C4-2B (cell line): ENCODE results near the gene RAB40C.

Experiments
- H3K27ac ChIP-seq: fragments of 450-650 bp; 2 replicates; pipeline ENCODE4 v1.5.1; 2017
- ZFX ChIP-seq: fragments of 450-650 bp; IDR thresholded peaks from 2 replicates; pipeline ENCODE4 v1.6.1; 2017
- TF ChIP-seq, protein P1 (sequence below): fragments of 450-650 bp; conservative IDR thresholded peaks from 2 replicates; pipeline ENCODE4 v1.5.1; 2017; ENCODE audit warnings: mild to moderate bottlenecking

The RAB40C gene

GRCh38 chr16:560204-560700 lies 29.6 kb upstream of the RAB40C start, which contains the start of gene PRR35:
TSS of gene PRR35 (plus strand) at chr16:560394. CDS start at chr16:563295, 2,901 bp downstream.
- H3K27ac ChIP-seq: no peak within 1 kb of the TSS
- TF ChIP-seq ZFX: no peak
- TF ChIP-seq, protein P1, sequence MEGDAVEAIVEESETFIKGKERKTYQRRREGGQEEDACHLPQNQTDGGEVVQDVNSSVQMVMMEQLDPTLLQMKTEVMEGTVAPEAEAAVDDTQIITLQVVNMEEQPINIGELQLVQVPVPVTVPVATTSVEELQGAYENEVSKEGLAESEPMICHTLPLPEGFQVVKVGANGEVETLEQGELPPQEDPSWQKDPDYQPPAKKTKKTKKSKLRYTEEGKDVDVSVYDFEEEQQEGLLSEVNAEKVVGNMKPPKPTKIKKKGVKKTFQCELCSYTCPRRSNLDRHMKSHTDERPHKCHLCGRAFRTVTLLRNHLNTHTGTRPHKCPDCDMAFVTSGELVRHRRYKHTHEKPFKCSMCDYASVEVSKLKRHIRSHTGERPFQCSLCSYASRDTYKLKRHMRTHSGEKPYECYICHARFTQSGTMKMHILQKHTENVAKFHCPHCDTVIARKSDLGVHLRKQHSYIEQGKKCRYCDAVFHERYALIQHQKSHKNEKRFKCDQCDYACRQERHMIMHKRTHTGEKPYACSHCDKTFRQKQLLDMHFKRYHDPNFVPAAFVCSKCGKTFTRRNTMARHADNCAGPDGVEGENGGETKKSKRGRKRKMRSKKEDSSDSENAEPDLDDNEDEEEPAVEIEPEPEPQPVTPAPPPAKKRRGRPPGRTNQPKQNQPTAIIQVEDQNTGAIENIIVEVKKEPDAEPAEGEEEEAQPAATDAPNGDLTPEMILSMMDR: no peak

DNA sequence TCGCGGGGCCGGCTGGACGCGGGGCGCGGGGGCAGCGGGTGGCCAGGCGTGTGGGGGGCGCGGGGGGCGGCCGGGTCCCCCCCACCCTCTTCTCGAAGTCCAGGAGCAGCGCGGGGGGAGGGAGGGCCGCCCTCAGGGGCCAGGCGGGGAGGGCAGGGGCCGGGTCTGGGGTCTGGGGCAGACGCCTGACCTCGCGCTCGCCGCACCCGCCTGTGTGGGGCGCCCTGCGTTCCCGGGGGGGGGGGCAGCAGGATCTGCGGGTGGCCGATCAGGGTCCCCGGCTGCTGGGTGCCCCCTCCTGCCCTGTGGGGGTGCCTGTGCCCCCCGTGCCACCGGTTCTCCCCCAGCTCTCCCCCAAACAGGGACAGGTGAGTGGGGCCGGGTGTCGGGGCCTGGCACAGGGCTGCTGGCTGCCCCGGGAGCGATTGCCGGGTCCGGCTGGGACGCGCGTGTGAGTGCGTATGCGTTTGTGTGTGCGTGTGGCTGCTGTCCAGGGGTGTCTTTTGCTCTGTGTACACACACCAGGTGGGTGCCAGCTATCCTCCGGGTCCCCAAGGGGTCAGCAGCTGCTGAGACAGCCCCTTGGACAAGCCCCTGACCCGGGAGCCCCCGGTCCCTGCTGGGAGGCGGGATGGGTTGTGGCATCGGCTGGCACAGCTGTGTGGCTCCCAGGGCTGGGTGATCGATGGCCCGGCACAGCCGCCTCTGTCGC lies 29.0 kb upstream of the RAB40C start:
- TF ChIP-seq, protein P1: no peak
- TF ChIP-seq ZFX: no peak
- no peak overlapping the region for H3K27ac ChIP-seq

DNA sequence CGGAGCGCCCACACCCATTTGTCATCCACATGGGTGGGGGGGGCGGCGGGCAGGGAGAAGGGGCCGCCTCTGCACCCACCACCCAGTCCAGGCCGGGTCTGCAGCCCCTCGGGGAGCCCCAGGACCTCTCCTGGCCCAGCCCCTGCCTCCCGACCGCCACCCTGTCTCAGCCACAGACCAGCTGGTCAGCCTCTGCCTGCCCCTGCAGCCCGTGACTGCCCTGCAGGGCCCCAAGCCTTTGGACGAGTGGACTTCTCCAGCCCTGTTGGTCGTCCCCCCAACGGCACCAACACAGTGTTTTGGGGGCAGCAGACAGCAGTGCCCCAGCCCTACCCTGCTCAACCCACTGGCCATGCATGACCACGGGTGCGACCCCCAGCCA lies 28.5 kb upstream of the RAB40C start:
- no peak for TF ChIP-seq ZFX
- TF ChIP-seq, protein P1: no peak
- H3K27ac ChIP-seq: no peak overlapping the region

GRCh38 chr16:561957-562938 lies 27.6 kb upstream of the RAB40C start:
- no peak overlapping the region for H3K27ac ChIP-seq
- TF ChIP-seq, protein P1: no peak
- TF ChIP-seq ZFX: no peak

DNA sequence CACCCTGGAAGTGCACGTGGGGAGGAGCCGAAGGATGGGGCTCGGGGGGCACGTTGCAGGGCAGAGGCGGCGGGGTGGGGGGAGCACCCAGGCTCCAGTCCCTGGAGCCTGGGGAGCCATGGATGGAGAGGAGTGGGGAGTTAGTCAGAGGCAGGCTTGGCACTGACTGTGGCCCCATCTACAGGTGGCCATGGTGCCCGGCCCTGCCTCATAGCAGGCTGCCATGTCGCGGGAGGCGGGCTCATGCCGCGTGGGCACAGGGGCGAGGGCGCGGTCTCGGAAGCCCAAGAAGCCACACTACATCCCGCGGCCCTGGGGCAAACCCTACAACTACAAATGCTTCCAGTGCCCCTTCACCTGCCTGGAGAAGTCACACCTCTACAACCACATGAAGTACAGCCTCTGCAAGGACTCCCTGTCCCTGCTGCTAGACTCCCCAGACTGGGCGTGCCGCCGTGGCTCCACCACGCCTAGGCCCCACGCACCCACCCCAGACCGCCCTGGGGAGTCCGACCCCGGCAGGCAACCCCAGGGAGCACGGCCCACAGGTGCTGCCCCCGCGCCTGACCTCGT lies 26.7 kb upstream of the RAB40C start:
- TF ChIP-seq, protein P1: no peak
- no peak for TF ChIP-seq ZFX
- H3K27ac ChIP-seq: no peak overlapping the region

DNA sequence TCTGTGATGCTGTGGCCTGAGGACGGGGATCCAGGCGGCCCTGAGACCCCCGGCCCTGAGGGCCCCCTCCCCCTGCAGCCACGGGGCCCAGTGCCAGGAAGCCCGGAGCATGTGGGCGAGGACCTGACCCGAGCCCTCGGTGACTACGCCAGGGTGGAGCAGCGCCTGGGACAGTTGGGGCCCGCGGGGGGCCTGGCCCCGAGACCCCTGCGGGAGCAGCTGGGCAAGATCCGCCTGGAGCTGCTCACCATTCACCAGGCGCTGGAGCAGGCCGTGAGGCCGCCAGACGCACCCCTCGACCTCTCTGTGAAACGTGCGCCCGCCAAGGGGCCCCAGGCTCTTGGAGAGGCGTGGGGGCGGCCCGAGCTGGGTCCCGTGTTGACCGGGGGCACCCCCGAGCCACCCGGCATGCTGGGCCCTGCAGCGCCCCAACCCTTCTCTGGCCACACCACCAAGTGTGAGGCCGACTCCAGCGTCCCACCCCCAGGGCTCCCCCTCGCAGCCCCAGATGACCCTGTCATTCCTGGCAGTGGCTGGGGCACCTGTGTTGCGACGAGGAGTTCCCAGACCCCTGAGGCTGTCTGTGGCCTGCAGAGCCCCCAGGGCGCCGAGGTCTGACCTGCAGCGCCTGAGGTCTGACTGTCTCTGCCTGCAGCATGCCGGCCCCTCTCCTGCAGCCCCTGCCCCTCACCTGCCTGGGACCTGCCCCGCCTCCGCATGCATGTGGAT lies 25.0 kb upstream of the RAB40C start:
- H3K27ac ChIP-seq: no peak overlapping the region; the same call in 1 of the 2 replicates
- TF ChIP-seq, protein P1: no peak
- TF ChIP-seq ZFX: no peak
